Measurements from ENCODE around the gene CTNND2. TPM values are rescaled to one million over a fixed set of nuclear protein-coding genes. Genes with fewer than 3 reads are reported as not detected.

Gene CTNND2
- total RNA-seq, 2 experiments from 2014 or later, result 0.20 TPM; not detected in 1

DNA sequence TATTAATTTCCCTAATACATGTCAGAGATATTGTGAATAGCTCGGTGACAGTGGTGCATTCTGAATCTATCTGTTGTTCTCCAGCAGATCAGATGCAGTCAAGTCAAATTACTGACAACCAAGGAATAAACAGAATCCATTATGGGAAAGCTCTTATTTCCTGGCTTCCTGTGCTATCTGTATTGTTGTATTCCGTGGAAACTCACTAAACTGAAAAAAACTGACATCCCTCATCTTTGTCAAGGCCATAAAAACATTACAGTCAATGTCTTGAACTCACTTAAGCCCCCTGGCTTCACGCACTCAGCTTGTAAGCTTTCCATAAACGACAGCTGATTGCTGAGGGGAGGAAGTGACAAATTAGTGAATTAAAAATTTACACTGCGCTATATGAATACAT, 245.9 kb downstream of the CTNND2 start:
- TF ChIP-seq, protein P1, sequence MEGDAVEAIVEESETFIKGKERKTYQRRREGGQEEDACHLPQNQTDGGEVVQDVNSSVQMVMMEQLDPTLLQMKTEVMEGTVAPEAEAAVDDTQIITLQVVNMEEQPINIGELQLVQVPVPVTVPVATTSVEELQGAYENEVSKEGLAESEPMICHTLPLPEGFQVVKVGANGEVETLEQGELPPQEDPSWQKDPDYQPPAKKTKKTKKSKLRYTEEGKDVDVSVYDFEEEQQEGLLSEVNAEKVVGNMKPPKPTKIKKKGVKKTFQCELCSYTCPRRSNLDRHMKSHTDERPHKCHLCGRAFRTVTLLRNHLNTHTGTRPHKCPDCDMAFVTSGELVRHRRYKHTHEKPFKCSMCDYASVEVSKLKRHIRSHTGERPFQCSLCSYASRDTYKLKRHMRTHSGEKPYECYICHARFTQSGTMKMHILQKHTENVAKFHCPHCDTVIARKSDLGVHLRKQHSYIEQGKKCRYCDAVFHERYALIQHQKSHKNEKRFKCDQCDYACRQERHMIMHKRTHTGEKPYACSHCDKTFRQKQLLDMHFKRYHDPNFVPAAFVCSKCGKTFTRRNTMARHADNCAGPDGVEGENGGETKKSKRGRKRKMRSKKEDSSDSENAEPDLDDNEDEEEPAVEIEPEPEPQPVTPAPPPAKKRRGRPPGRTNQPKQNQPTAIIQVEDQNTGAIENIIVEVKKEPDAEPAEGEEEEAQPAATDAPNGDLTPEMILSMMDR (IDR thresholded peaks at IDR 0.05), result no peak
- no peaks in the 10 kb centered on the region for H3K36me3 Mint-ChIP-seq (ENCODE audit: low read depth)
- no peak overlapping the region for H3K4me3 ChIP-seq (ENCODE audit: low read length)
- H3K27ac ChIP-seq (ENCODE audit: low read depth in 1 of 2, low read length in 2 of 2), result no peak overlapping the region
- no peak overlapping the region for H3K4me3 Mint-ChIP-seq
- ChIA-PET CTCF (no interaction called here), POLR2A (no interaction called here)
- H3K4me1 Mint-ChIP-seq (ENCODE audit: low read depth), result no peaks in the 10 kb centered on the region
- no peaks in the 10 kb centered on the region for H3K4me1 ChIP-seq (ENCODE audit: insufficient read depth, low read length)
- no peaks in the 10 kb centered on the region for H3K36me3 ChIP-seq (ENCODE audit: insufficient read depth, low read length)
- intact Hi-C loops (cut with DNase I, micrococcal nuclease), result no loop called here
- no peak for DNase-seq
- H3K27me3 Mint-ChIP-seq, result no peaks in the 10 kb centered on the region
- no peak overlapping the region for H3K27ac Mint-ChIP-seq
- no peaks in the 10 kb centered on the region for H3K9me3 Mint-ChIP-seq
- H3K27me3 ChIP-seq (ENCODE audit: control insufficient read depth in 1 of 2, insufficient read depth in 2 of 2, low read length in 2 of 2), result no peaks in the 10 kb centered on the region
- no peaks in the 10 kb centered on the region for H3K9me3 ChIP-seq (ENCODE audit: control insufficient read depth in 1 of 2, insufficient read depth in 1 of 2, low read length in 2 of 2)
- no peak for ATAC-seq (ENCODE audit: poor library complexity)

DNA sequence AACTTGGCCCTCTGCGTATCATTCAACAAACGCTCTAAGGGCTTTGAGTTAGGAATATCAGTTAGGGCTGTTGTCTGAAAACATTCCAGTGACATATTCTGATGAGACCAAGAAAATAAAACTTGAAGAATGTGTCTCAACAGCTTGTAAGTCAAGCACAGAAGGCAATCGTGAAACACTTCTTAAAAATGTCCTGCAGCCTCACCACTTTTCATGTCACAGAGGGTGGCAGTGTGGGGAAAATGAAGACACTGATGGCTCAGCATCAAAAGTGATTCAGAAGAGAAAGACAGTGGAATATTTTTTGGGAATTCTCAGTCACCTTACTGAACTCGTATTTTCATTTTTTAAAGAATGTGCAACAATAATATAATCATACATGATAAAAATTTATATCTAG, 247.3 kb downstream of the CTNND2 start:
- no peak overlapping the region for H3K4me3 ChIP-seq (ENCODE audit: low read length)
- Mint-ChIP-seq H3K9me3 (no peaks in the 10 kb centered on the region), H3K36me3 (ENCODE audit: low read depth) (no peaks in the 10 kb centered on the region), H3K27me3 (no peaks in the 10 kb centered on the region), H3K4me3 (no peak overlapping the region), H3K4me1 (ENCODE audit: low read depth) (no peaks in the 10 kb centered on the region), H3K27ac (no peak overlapping the region)
- no peak for ATAC-seq (ENCODE audit: poor library complexity)
- no peaks in the 10 kb centered on the region for H3K36me3 ChIP-seq (ENCODE audit: insufficient read depth, low read length)
- H3K27me3 ChIP-seq (ENCODE audit: control insufficient read depth in 1 of 2, insufficient read depth in 2 of 2, low read length in 2 of 2), result no peaks in the 10 kb centered on the region
- POLR2A ChIA-PET, result no interaction called here
- CTCF ChIA-PET, result no interaction called here
- H3K4me1 ChIP-seq (ENCODE audit: insufficient read depth, low read length), result no peaks in the 10 kb centered on the region
- no peak for DNase-seq
- H3K9me3 ChIP-seq (ENCODE audit: control insufficient read depth in 1 of 2, insufficient read depth in 1 of 2, low read length in 2 of 2), result no peaks in the 10 kb centered on the region
- TF ChIP-seq, protein P1 (IDR thresholded peaks at IDR 0.05), result no peak
- intact Hi-C loops (cut with DNase I, micrococcal nuclease), result no loop called here
- H3K27ac ChIP-seq (ENCODE audit: low read depth in 1 of 2, low read length in 2 of 2), result no peak overlapping the region

DNA sequence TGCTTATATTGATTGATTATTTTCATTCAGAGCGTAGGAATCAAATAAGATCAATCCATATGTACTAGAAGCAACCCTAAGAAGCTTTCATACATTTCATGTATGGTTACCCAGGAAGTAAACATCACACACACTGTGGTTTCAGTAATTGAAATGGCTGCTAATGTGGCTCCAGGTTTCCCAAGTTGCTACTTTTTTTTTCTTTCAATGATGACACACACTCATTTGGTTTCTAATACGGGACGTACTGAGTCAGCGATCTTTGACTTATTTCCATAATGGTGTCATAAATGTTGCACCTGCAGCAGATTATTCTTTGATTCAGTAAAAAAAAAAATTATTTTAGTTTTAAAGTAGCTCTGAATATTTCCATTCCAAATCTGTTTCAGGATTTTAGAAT, 248.6 kb downstream of the CTNND2 start:
- DNase-seq (no peak), ATAC-seq (ENCODE audit: poor library complexity) (no peak)
- Histone ChIP-seq H3K9me3 (ENCODE audit: control insufficient read depth in 1 of 2, insufficient read depth in 1 of 2, low read length in 2 of 2) (peaks cover 6 to 7% of the 10 kb centered on the region in 2 experiments), H3K36me3 (ENCODE audit: insufficient read depth, low read length) (no peaks in the 10 kb centered on the region), H3K27ac (ENCODE audit: low read depth in 1 of 2, low read length in 2 of 2) (no peak overlapping the region), H3K4me1 (ENCODE audit: insufficient read depth, low read length) (no peaks in the 10 kb centered on the region), H3K27me3 (ENCODE audit: control insufficient read depth in 1 of 2, insufficient read depth in 2 of 2, low read length in 2 of 2) (no peaks in the 10 kb centered on the region), H3K4me3 (ENCODE audit: low read length) (no peak overlapping the region)
- Mint-ChIP-seq H3K27ac (no peak overlapping the region), H3K9me3 (peaks cover 1% of the 10 kb centered on the region), H3K4me1 (ENCODE audit: low read depth) (no peaks in the 10 kb centered on the region), H3K4me3 (no peak overlapping the region), H3K27me3 (no peaks in the 10 kb centered on the region), H3K36me3 (ENCODE audit: low read depth) (no peaks in the 10 kb centered on the region)
- TF ChIP-seq, protein P1 (IDR thresholded peaks at IDR 0.05), result no peak
- intact Hi-C loops (cut with DNase I, micrococcal nuclease), result no loop called here
- POLR2A ChIA-PET, result no interaction called here
- CTCF ChIA-PET, result no interaction called here

Measured in CD4-positive, alpha-beta T cell (primary cell).